GM21528 (cell line): ENCODE results near the gene LRRC72.
"Not testable (repeated sequence)": the region's sequence is repeated elsewhere in the genome, so short reads cannot be mapped to it uniquely, and the experiment has no call there.

Source experiments
- ATAC-seq: cut with Tn5 transposase; IDR thresholded peaks from one replicate; pipeline ENCODE4 v1.9.1; 2021; ENCODE audit warnings: mild to moderate bottlenecking, moderate library complexity; ENCODE audit not compliant: unreplicated experiment, low FRiP score

Gene LRRC72

DNA sequence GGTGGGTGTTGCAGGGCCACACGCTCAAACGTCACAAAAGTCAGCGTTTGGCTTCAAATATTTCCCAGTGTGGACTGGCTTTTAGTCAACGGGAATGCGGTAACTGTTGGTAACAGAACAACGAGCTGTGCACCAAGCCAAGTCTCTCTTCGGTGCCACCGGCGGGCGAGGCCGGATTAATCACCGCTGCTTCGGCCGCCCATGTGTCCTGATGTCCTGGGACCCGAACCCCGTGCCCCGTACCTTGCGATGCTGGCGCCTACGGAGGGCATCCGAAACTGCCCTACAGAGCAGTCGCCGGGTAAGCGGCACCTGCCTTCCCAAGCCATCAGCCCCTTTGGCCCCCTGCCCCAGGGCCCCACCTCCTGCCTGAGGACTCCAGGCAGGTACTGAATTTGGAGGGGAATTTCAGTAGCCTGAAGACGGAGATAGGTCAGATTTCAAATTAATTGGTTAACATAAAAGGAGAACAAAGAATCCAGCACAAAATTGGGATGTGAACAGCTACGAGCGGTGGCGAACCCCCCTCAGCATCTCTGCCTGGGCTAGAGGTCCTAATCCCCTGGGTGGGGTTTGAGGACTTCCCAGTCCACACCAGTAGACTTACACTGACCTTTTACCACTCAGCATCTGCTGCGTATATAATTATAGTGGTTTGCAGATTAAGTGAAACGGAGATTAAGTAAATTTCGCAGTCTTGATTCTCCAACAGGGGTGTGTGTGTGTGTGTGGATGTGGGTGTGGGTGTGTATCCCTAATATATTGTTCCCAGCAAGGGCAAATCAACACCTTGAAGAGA is at the start of gene LRRC72:
TSS of gene LRRC72 (plus strand) at position 84 of the 799 bp plus-strand sequence. CDS start at position 212, 128 bp downstream.
- ATAC-seq, result no peak

DNA sequence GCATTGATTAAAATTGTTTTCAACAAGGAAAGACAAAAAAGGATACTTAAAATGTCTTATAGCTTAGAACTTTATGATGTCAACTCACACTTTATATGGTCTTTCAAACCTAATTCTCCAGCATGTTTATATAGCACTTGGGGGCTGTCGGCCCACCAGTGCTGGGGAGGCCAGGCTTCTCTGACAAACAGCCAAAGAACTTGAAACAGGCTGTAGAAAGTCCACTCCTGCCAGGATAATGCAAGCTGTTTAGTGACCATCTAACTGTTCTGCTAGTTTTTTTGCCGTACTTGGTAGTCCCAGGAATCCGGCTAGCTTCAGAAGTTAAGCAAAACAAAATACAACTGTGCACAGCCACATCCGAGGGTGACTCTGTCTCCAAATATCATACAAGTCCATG is 47.5 kb upstream of the LRRC72 start:
- no peak for ATAC-seq

DNA sequence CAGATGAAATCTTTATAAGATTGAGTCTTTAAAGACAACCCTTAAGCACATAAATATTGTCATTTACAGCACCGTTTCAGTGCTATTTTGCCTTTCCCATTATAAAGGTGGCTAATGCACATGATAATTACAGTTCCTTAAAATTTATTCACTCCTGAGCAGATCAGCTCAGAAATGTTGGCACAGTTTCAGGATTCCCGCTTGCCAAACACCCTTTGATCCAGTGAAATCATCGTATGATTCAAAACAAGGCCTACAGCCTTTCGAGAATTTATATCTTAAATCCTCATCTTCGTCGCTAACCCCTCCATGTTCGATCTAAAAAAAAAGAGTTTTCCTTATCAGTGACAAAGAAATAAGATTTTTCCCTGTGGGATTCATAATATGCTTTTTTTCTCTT is 47.0 kb upstream of the LRRC72 start:
- ATAC-seq, result no peak

DNA sequence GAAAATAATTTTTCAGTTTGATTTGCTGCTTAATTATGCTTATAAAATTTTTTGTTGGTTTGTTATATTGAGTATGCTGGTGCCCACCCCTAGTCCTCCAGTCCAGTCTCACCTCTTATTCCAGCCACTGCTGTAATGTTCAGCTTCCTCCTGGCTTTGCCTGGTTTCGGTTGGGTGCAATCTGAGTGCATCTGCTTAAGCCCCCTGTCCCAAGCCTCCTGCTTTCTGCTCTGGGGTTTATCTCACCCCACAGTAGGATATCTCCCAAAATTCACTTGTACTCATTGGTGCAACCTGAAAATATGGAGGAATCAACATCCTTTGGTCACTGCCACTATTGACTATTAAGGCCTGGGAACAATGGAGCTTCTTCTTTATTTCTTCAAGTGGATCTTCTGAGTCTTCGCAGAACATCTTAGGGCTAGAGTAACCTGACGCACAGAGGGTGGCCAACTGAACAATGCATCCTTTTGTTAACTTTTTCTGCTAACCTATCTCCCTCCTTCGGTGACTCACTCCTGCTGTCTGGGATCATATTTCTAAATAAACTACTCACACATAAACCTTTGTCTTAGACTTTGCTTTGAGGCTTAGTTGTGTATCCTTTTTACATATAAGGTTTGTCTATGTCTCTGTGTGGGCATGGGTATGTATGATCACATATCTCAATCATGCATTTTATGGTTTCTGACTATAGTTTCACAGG is 42.0 kb upstream of the LRRC72 start:
- ATAC-seq, result no peak

DNA sequence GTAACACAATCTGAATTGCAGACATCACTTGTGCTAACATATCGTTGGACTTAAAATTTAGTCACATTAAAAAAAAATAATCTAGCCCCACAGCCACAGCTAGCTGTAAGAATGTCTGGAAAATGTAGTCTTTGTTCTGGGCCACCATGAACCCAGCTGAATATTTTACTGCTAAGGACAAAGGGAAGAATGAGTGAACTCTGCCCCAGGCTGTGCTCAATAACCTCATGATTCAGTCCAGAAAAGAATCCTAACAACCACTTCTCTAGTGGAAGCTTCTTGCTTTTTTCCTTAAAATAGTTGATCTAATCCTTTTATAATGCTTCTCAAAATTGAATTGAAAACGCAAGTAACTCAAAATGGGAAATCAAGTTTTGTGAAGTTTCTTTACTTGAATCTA is 35.5 kb upstream of the LRRC72 start:
- no peak for ATAC-seq

DNA sequence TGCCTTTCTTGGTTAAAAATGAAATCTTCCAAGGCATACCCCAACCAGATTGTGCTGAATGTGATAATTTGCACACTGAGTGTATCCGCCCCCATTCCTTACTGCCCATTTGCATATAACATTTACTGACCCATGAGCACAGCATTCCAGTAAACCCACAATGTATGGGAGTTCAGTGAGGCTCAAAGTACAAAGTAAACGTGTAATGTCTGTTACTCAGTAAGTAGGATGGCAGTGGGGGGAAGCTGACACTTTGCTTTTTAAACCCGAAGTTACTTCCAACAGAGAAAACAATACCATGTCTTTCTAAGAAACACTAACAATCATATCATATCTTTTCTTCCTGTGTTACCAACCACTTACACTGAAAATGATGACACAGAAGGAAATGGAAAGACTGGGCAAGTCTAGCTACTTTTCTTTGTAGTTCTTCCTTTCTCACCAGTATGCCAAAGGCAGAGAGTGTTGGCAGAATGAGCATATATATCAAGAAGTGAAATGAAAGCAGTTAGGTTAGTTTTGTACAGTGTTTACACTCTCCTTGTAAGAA is 34.0 kb upstream of the LRRC72 start:
- ATAC-seq, result no peak

DNA sequence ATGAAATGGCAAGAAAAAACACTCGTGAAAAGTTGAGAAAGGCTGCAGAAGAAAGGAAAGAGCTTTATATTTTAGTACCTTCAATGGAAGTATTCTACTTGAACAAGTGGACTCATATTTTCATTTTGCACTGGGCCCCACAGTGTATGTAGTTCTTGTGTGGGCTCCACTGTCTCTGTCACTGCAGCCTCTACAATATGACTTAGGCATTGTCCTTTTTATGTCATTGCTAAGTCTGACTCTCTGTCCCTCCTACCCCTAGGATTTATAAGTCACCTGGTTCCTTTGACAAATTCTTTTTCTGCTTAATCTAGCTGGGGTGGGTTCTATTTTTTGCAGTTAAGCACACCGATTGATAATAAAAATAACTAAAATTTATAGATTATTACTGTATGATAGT is 33.4 kb upstream of the LRRC72 start:
- no peak for ATAC-seq

DNA sequence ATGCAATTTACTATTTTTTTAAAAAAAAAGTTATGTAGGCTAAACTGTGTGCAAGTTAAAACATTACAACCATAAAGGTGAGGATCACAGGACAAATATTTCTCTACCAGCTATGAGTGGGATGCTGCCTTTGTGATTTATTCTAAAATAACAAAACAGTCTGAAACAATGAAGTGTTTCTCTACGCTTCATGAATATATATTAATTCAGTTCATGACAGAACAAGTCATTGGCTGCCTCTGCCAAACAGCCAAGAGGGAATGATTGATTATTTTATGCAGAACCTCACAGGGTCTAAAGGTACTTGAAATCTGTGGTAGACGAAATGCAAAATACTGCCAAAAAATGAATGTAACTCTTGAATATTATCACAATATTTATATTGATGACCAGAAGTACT is 32.1 kb upstream of the LRRC72 start:
- ATAC-seq, result no peak

DNA sequence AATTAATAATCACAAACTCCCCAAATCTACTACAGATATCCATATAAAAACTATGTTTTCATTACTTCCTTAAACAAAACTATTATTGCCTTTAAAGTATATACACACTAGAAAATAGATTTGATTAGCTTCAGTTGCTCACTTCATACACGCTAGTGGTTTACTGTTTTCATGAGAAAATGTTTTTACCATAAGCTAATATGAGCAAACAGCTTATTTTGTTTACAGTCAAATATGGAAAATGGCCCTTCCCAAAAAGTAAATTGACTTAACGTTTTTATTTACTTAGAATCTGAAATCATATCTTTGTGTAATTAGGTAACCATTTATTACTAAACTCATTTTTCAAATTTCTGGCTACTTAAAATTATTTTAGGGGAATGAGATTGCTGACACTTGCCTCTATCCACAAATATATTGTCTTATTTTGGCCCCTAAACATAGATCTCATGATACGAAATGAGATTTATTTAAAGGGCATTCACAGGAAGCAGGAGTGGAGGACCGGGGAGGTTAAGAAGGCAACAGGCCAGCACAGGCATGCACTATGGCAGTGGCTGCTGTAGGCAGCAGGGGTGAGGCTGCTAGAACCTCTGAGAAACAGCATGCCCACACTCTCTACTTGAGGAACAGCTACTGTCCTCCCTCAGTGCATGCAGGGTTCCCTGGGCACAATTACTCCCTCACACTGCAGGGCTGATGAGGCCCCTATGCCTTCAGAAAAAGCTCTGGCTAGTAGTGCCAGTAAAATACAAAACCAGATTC is 31.5 kb upstream of the LRRC72 start:
- ATAC-seq, result no peak

DNA sequence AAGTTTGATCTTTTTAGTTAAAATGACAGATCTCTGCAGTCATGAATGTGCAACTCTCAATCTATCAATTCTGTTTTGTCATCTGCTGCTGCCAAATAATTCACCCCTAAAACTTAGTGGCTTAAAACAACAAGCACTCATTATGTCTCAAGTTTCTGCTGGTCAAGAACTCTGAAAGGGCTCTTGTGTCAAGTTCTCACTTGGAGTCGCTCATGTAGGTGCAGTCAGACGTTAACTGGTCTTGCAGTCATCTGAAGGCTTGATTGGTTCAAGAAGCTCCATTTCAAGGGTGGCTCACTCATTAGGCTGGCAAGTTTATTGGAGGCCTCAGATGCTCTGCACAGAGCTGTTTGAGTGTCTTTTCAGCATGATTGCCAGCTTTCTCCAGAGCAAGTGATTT is 28.5 kb upstream of the LRRC72 start:
- ATAC-seq, result no peak

DNA sequence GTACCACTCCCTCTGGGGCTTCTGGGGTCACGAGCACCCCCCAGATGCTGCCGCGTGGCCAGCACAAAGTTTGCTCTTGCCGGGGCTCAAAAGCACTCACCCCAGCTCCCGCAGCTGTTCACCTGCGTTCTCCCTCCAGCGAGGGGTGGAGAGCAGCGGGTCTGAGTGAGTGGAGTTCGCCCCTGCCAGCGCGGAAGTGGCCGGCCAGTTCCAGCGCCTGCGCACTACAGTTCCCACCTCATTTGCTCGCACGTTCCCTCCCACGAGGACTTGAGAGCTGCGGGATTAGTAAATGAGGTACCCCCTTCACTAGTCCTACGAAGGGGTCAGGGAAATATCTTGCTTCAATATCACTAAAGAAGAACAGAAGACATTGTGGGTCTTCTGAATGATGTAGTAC is 24.3 kb upstream of the LRRC72 start:
- no peak for ATAC-seq

DNA sequence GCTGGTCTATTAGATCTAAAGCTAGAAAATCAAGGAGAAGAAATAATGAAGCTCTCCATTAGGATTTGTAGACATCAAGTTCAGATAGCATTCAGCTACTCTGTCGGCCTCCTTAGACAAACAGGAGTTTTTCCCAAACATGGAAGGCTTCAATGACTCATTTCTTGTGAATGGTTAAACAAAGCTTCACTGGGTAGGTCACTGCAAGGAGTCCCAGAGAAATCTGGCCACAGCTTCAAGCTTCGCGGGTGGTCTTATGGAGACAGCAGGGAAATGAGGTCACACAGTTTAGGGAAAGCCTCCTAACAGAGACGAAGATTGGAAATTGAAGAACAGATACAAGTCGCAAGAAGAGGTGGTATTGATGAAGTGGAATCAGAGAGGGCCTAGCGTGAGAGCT is 22.6 kb upstream of the LRRC72 start:
- ATAC-seq, result no peak

DNA sequence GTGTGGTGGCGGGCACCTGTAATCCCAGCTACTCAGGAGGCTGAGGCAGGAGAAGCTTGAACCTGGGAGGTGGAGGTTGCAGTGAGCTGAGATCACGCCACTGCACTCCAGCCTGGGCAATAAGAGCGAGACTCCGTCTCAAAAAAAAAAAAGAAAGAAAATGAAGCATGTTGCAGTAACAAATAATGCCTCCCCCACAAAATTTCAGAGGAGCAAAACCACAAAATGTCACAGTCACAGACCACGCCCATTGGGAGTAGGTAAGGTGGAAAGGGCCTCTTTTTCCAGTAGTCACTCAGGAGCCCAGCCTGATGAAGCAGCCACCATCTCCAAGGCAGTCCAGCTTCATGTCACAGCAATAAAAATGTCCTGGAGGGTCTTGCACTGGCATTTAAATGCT is 20.2 kb upstream of the LRRC72 start:
- ATAC-seq, result not testable (repeated sequence)

DNA sequence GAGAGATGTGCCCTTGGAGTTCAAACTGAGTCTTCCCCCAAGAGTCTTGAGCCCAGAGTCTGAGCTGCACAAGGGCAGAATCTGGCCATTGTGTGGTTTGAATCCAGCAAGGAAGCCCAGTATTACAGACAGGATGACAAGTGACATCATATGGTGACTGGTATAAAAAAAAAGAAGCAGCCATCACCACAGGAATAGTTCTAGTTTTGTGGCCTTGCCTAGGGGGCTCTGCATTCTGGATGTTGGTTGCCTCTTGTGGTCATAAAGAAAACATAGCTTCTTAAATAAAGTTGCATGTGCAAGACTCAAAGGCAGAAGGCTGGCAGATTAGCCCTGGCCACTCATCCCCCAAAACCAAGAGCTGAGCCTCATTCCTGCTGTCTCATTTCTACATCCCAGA is 16.8 kb upstream of the LRRC72 start:
- ATAC-seq, result no peak

DNA sequence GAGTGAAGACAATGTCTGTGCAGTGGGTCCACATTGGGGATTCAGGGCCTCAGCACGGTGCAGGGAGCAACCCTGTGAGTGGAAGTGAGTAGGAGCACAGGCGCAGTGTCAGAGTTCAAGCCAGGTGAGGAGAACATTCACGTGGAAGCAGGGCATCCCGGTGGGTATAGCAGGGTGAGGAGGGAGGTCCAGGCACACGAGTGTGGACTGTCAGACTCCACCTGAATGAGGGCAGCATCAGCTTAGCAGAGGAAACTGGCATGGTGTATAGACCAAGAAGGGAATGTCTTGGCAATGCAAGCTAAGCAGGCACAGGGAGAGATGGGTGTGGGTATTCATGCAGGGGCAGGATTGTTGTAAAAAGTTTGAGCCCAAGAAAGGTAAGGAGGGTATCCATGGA is 15.3 kb upstream of the LRRC72 start:
- ATAC-seq, result no peak

DNA sequence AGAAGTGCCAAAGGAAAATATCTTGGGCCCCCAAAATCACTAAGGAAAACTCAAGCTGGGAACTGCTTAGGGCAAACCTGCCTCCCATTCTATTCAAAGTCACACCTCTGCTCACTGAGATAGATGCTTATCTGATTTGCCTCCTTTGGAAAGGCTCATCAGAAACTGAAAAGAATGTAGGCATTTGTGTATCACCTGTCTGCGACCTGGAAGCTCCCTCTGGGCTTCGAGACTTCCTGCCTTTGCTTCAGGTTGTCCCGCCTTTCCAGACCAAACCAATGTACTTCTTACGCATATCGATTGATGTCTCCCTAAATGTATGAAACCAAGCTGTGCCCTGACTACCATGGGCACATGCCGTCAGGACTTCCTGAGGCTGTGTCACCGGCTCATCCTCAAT is 14.5 kb upstream of the LRRC72 start:
- ATAC-seq, result no peak

DNA sequence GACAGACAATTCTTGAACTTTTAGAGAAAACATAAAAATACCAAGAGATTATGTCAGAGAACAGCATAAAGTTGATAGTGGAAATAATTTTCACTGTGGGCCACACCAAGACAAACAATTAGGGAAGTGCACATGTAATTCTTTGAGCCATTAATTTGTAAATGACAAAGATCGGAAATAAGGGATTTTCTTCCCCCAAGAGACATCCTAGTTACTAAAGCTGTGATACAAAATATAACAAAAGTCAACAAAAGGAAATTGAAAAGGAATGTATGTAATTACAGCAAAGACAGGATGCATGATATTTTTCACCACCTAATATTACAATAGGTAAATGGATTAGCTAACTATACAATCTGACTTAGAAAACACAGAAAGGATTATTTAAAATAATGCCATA is 12.4 kb upstream of the LRRC72 start:
- ATAC-seq, result no peak

DNA sequence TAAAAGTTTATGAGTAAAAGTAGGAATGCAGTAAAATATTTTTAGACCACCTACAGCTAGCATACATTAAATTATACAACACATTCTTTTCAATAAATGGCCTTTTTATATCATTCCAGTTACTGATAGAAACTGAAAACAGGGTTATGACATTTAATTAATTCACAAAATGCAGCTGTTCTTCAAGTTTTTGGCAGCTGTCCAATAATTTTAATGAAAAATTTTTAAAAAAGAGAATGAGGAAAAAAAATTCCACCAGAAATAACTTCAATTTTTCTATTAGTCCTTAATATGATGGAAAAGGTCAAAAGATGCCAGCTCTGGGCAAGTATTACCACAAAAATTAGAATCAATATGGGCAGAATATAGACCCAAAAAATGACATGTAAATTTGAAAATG is 11.9 kb upstream of the LRRC72 start:
- ATAC-seq, result no peak

DNA sequence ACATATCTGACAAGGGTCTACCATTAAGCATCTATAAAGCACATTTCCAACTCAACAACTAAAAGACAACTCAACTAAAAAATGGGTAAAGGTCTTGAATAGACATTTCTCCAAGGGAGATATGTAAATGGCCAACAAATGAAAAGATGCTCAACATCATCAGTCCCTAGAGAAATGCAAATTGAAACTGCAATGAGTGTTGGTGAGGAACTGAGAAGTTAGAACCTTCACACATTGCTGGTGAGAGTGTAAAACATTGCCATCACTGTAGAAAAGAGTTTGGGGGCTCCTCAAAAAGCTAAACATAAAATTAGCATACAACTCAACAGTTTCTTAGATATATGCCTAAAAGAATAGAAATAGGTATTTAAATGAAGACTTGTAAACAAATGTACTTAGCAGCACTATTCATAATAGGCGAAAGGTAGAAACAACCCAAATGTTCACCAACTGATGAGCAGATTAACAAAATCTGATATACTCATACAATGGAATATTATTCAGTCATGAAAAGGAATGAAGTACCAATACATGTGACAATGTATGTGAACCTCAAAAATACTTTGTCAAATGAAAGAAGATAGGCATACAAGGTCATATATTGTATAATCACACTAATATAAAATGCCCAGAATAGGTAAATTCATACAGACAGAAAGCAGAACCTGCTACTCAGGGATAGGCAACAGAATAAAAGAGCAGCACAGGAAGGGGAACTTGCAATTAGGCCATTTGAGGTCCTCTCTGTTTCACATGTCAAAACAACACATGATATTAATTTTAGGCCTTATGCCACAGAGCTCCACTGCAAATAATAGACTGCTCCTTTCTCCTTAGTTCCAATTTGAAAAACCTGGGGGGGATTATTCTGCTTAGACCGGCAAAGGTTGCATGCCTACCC is 10.6 kb upstream of the LRRC72 start:
- ATAC-seq, result no peak

DNA sequence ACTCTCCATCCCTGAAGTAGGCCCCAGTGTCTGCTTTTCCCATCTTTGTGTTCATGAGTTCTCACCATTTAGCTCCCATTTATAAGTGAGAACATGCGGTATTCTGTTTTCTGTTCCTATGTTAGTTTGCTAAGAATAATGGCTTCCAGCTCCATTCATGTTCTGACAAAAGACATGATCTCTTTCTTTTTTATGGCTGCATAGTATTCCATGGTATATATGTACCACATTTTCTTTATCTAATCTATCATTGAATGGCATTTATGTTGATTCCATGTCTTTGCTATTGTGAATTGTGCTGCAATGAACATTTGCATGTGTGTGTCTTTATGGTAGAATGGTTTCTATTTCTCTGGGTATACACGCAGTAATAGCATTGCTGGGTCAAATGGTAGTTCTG is 6.6 kb upstream of the LRRC72 start:
- not testable (repeated sequence) for ATAC-seq
